SW480 (cell line): Measurements from ENCODE around the gene METTL22.

Experiments used
- DNase-seq: peaks from one replicate; pipeline ENCODE4 v3.0.0-alpha.2; 2016; ENCODE audit warnings: low spot score

The METTL22 gene

GRCh38 chr16:8621572-8622314, at the start of gene METTL22:
Gene METTL22 (plus strand): TSS chr16:8621698. CDS start chr16:8625666, 3,968 bp downstream.
- peak; percentile 79 for DNase-seq

DNA sequence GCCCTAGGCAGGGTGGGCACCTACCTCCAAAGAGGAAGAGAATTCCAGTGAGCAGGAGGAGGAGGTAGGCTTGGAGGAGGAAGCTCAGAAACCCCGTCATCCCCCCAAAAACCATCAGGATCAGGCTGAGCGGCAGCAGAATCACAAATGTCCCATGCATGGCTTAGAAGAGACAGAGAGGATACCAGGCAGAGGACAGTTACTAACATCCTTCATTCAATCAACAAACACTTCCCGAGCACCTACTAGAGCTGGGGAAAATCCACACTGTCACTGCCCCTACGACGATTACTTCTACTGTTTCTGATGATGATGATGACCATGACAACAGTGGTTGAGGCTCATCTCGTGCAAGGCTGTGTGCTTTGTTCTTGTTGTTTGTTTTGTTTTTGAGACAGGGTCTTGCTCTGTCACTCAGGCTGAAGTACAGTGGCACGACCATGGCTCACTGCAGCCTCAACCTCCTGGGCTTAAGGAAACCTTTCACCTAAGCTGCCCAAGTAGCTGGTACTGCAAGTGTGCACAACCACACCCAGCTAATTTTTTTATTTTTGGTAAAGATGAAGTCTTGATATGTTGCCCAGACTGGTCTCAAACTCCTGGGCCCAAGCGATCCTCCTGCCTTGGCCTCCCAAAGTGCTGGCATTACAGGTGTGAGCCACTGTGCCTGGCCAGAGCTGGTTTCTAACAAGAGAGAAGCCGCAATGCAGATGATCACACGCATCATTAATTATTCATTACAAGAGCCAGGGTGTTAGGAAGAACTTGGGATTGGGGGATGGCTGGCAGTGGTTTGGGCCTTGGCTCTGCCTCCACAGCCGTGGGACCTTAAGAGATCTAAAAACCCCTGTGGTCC, 49.2 kb upstream of the METTL22 start:
- DNase-seq, result no peak

DNA sequence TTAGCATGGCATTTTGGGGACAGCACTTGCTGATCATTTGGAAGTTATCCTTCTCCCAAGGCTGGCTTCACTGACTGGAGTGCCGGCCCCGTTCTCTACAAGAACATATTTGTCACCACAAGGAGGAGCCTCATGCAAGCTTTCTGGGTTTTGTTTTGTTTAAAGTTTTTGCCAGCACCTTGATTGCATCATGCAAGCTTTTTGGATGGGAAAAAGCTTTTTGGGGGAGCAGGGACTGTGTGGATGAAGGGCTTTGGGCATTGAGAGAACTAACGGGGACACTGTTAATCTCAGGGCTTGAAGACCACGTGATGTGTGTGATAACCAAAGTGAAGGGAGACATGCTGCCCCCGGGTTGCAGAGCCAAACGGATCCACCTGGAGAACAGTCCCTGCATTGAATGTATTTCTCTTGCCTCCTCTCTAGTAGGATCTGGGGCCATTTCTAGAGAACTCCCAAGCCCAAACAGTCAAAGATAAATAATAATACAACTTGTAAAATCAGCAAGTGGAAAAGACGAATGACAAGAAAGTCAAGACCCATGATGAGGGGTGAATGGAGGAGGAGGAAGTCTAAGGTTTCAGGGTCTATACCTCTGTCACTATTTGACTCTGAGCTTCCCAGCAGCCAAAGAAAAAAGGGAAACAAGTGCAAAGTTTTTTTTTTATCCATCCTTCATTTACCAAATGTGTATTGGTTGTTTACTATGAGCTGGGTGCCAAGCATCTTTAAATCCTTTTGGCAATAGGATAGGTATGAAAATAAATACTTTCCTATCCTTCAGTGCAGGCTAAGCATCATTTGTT, 48.4 kb upstream of the METTL22 start:
- DNase-seq, result peak; percentile 43

GRCh38 chr16:8575399-8575798, 46.1 kb upstream of the METTL22 start:
- no peak for DNase-seq

DNA sequence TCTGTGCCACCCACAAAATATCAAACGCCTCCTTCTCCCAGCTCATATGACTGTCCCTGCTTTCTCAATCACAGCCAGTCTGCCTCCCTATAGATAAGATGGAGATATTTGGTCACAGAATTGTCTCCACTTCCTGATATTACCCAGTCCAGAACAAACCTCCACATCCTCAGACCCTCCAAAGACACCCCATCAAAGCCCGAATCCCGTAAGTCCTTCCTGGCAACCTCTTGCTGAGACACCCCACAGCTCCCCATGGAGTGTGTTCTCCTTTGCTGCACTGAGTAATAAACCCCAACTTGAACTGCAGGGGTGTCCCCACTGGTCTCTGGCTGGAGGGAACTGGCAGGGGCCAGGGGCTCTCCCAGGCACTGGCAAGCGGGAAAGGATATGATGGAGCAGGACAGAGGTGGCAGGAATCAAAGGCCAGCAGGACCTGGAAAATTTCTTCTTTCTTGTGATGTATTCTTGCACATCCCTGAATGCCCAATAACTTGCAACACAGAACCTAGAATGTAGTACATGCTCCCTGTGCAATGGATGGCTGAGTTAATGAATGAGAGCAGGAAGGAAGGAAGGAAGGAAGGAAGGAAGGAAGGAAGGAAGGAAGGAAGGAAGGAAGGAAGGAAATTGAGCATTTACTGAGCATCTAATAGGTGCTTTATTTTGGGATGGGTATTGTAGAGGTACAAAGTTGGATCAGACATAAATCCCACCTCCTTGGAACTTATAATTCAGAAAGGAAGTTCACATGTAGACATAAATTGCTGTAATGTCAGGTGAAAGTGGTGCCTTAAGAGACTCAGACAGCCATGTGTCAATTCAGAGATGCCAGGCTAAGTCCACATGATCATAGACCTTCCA, 45.1 kb upstream of the METTL22 start:
- DNase-seq, result no peak

DNA sequence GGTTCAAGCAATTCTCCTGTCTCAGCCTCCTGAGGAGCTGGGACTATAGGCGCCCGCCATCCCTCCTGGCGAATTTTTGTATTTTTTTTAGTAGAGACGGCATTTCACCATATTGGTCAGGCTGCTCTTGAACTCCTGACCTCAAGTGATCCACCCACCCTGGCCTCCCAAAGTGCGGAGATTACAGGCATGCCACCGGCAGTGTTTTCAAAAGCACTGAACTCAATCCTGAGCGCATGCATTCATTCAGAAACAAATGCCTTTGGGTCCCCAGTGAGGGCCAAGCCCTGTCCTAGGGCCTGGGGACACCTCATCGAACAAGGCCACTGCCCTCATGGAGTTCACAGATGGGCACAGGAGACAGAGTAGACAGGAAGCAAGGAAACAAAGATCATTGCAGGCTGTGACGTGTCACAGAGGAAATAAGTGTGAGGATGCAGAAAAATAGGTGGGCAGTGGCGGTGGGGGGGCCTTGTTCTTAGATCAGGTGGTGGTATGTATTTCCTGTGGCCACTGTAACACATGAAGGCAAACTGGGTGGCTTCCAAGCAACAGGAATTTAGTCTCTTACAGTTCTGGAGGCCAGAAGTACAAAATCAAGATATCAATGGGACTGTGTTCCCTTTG, 43.7 kb upstream of the METTL22 start:
- DNase-seq, result no peak

DNA sequence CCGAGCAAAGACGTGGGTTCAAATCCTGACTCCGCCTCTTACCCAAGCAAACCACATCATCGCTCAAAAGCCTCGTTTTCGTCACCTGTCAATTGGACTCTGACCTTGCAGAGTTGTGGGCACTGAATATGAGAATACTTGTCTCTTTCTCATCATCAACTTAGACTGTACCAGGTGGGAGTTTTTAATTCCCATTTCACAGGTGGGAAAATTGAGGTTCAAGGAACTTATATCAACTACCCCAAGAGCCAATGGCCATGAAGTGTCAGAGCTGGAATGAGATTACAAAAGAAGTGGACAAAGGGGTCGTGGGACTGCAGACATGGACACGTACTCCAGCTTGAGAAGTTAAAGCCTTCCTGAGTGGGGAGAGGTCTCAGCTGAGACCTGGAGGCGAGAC, 41.9 kb upstream of the METTL22 start:
- no peak for DNase-seq

DNA sequence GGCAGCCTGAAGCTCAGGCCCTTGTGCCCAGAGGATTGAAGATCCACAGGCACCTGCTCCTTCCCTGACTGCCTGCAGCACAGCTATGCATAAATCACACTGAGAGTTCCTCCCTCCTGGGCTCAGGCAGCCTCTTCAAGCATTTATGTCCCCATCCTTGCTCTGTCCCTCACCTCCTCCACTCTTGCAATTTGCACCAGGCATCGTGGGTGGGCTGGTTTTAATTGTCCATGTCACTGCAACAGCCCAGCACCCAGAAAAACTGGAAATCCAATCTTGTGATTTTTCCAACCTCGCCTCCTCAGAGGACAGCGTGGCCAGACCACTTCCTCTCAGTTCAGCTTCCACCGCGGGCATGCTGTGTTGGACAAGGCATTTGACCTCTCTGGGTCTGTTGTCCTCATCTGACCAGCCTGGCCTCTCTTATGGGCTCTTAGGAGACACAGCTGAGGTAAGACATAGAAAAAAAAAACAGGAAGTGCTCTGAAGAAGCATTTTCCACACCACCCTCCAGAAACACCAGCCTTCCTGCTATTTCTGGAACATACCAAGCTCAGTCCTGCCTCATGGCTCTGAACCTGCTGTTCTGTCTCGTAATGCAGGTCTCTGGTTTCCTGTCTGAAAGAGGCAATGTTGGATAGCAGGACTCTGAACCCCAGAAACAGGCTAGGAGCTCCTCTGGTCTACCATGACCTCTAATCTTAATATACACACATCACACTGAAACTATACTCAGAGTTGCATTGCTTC, 39.5 kb upstream of the METTL22 start:
- DNase-seq, result no peak

DNA sequence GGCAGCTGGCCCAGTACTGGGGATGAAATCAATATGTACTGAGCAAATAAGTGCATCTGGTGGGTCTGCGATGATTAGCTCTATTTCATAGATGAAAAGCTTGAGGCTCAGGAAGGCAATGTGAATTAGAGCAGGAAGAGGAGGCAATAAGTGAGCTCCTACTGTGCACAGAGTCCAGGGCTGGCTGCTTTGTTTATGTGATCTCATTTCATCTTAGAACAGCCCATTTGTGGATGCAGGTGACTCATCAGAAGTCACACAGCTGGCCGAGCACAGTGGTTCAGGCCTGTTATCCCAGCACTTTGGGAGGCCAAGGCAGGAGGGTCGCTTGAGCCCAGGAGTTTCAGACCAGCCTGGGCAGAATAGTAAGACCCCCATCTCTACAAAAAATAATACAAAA, 38.3 kb upstream of the METTL22 start:
- no peak for DNase-seq

DNA sequence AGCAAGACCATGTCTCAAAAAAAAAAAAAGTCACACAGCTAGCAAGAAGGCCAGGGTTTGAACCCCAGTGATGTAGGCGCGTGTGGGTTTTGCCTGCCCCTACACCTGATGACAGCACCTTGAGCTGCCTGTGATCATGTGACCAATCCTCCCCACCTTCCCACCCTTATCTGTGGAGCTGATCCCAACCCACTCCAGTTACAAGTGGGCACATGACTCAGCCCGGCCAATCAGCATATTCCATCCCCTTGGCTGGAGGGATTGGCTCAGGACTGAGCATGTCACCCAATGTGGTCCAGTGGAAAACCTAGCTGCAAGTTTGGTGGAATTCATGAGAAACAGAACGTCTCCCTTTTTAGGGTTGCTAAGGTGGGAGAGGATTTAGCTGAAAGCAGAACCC, 37.8 kb upstream of the METTL22 start:
- no peak for DNase-seq

GRCh38 chr16:8585041-8585440, 36.5 kb upstream of the METTL22 start:
- no peak for DNase-seq

DNA sequence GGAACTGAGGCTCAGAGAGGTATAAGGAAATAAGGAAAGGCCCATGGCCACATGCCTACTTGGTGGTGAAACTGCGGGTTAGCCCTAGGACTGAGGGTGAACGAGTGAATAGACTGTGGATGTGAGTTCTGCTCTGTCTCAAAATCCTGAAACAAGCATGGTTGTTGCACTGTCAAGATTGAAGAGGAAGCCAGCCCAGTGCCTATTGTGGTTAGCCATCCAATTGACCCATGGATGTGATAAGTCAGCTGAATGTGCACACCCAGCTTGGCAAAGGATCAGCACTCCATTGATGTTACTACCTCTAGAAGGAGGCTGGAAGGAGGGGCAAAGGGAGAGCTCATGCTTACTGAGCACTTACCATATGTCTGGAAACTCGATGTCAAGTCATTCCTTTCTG, 35.6 kb upstream of the METTL22 start:
- DNase-seq, result no peak

- DNase-seq, result no peak
Observed at GRCh38 chr16:8587065-8587464, 34.4 kb upstream of the METTL22 start.

- DNase-seq, result no peak
Observed at GRCh38 chr16:8588682-8589056, 32.8 kb upstream of the METTL22 start.

DNA sequence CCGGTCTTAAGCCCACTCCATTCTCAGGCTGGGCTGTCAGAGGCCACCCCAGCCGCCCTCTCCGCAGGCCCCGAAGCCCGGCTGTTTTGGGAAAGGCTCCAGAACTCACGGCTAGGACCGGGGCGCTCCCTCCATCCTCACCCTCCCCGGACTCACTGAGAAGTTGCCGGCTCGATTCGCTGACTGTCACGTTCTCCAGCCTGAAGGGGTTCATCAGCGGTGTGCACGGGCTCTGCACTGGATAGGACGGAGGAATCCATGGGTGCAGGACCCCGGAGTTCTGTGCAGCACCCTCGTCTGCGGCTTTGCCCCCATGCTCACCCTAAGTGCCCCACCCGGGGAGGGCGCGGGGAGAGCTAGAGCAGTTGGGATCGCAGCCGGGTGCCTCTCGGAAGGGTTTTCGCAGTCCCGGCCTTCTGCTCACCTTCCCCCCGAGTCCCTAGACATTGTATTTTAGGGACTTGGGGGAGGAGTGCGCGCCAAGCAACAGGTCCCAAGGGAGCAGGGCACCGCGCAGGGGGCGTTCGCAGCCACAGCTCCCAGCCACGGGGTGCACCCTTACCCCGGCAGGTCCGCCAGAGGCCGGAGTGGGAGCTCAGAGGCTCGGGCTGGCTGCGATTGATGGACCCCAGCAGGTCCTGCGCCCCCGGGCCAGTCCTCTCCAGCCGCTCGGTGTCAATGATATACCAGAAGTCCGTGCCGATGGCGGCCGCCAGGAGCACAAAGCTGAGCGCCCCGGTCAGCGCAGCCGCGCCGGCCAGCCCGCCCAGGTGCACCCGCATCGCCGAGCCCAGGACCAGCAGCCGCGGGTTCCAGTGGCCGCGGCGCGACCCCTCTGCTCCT, 32.2 kb upstream of the METTL22 start:
- no peak for DNase-seq

DNA sequence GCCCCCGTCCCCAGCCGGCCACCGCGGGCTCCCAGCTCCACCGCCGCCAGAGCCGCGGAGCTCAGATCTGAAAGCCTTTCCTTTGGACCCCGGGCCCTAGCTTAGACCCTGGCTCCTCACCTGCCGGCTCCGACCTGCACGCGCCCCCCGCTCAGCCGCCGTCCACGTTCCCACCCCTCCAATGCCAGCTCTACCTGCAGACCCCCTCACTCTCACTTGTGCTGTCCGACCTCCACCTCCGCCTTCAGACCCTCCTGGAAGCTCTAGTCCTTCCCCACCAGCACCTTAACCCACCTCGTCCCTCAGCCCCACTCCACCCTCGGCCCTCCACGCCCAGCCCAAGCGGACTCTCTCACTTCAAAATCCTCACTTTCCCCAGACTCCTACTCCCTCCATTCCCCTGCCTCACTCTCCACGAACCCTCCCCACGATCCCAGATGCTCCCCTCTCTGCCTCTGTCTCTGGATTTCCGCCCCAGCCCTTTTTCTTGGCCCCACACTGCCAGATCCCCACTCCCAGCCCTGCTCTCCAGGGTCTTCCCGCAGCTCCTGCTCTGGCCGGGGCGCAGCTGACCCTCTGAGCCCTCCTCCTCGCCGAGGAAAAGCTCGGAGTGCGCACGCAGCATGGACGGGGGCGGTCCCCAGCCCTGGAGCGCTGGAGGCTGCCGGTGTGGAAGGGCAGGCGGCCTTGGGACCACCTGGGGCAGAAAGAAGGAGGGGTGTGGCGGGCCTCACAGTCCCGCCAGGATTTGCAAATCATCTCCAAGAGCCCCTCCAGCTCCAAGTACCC, 31.4 kb upstream of the METTL22 start, which contains the start of gene TMEM114:
TSS of gene TMEM114 (minus strand) at position 612 of the 789 bp plus-strand sequence. CDS start 673 bp downstream, outside the sequence.
- DNase-seq, result no peak

- no peak for DNase-seq
Observed at GRCh38 chr16:8590811-8591210, 30.7 kb upstream of the METTL22 start.

DNA sequence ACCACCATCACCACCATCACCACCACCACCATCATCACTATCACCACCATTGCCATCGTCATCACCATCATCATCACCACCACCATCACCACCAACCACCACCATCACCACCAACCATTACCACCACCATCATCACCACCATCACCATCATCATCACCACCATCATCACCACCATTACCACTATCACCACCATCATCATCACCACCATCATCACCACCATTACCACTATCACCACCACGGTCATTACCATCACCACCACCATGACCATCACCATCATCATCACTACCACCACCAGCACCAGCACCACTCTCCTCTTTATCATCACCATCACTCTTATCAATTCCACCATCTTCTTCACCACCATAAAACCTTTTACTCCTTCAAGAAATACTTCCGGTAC, 30.0 kb upstream of the METTL22 start:
- DNase-seq, result no peak
